Liver (tissue), 3 donors: ENCODE measurements around the gene RASEF.

Experiments used
- EGR1 ChIP-seq, 2 donors: IDR thresholded peaks; 2 replicates each; pipeline ENCODE4 v1.6.1; 2016 to 2018; ENCODE audit warnings: antibody characterized with exemption in 2 of 2, low read depth in 2 of 2
- FOXA1 ChIP-seq: IDR thresholded peaks from 2 replicates; pipeline ENCODE4 v1.6.1; 2016; ENCODE audit warnings: antibody characterized with exemption
- GABPA ChIP-seq, 2 donors: IDR thresholded peaks in 1 of 2; conservative IDR thresholded peaks in 1 of 2; 2 replicates each; pipeline ENCODE4 v1.6.1; 2016; ENCODE audit warnings: antibody characterized with exemption in 2 of 2, mild to moderate bottlenecking in 1 of 2, moderate library complexity in 1 of 2
- JUND ChIP-seq, 2 donors: IDR thresholded peaks; 2 replicates each; pipeline ENCODE4 v1.6.1; 2016; ENCODE audit warnings: antibody characterized with exemption in 2 of 2
- RAD21 ChIP-seq, 2 donors: IDR thresholded peaks; 2 replicates each; pipeline ENCODE4 v1.6.1; 2016; ENCODE audit warnings: antibody characterized with exemption in 2 of 2, mild to moderate bottlenecking in 2 of 2
- RXRA ChIP-seq, 2 donors: IDR thresholded peaks; 2 replicates each; pipeline ENCODE4 v1.6.1; 2017 to 2018; ENCODE audit warnings: antibody characterized with exemption in 2 of 2, mild to moderate bottlenecking in 1 of 2
- SP1 ChIP-seq: IDR thresholded peaks from 2 replicates; pipeline ENCODE4 v1.6.1; 2018; ENCODE audit warnings: antibody characterized with exemption, mild to moderate bottlenecking
- TAF1 ChIP-seq: conservative IDR thresholded peaks from 2 replicates; pipeline ENCODE4 v1.6.1; 2016; ENCODE audit warnings: antibody characterized with exemption, mild to moderate bottlenecking
- YY1 ChIP-seq: IDR thresholded peaks from 2 replicates; pipeline ENCODE4 v1.6.1; 2016; ENCODE audit warnings: antibody characterized with exemption, mild to moderate bottlenecking
- TF ChIP-seq, protein P1 (sequence below): fragments of 150-350 bp; IDR thresholded peaks from 2 replicates; pipeline ENCODE4 v1.5.1; 2017; ENCODE audit warnings: improper control_type of control experiment, low read depth, low read length; ENCODE audit not compliant: missing input control
- TF ChIP-seq, protein P2 (sequence below): IDR thresholded peaks from 2 replicates; pipeline ENCODE4 v1.6.1; 2016; ENCODE audit warnings: antibody characterized with exemption
- TF ChIP-seq, protein P3 (sequence below): IDR thresholded peaks from 2 replicates; pipeline ENCODE4 v1.6.1; 2016; ENCODE audit warnings: antibody characterized with exemption, mild to moderate bottlenecking
- TF ChIP-seq, protein P4 (sequence below): IDR thresholded peaks from 2 replicates; pipeline ENCODE4 v1.6.1; 2016; ENCODE audit warnings: antibody characterized with exemption
- TF ChIP-seq, protein P5 (sequence below): IDR thresholded peaks from 2 replicates; pipeline ENCODE4 v1.6.1; 2016; ENCODE audit warnings: antibody characterized with exemption
- donor health status: healthy.
- donor health status: healthy.

DNA sequence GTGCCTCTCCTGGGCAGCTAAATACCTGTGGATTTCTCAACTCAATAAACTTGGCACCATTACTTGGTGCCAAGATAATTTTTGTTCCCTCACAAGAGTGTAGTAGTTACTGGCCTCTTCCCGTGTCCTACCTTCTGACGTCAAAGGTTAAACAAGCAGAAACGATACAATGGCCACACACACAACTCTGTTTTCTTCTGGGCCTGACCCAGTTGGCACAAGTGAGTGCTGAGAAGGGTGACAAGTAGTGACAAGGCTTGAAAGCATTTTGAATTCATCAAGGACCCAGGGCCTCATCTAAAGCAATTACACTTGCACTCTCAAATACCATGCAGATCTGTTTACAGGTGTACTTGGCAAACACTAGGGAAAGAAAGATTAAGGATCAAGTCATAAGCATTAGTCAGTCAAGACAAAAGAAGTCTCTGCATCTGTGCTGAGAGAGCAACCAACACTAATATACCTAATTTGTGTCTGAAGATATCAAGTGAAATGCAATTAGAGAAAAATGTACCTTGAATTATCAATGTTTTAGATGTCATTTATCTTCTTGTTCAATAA, 30.8 kb downstream of the RASEF start:
- TF ChIP-seq, protein P1, sequence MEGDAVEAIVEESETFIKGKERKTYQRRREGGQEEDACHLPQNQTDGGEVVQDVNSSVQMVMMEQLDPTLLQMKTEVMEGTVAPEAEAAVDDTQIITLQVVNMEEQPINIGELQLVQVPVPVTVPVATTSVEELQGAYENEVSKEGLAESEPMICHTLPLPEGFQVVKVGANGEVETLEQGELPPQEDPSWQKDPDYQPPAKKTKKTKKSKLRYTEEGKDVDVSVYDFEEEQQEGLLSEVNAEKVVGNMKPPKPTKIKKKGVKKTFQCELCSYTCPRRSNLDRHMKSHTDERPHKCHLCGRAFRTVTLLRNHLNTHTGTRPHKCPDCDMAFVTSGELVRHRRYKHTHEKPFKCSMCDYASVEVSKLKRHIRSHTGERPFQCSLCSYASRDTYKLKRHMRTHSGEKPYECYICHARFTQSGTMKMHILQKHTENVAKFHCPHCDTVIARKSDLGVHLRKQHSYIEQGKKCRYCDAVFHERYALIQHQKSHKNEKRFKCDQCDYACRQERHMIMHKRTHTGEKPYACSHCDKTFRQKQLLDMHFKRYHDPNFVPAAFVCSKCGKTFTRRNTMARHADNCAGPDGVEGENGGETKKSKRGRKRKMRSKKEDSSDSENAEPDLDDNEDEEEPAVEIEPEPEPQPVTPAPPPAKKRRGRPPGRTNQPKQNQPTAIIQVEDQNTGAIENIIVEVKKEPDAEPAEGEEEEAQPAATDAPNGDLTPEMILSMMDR, result no peak
- TF ChIP-seq, protein P2, sequence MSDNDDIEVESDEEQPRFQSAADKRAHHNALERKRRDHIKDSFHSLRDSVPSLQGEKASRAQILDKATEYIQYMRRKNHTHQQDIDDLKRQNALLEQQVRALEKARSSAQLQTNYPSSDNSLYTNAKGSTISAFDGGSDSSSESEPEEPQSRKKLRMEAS, result no peak
- TF ChIP-seq, protein P3, sequence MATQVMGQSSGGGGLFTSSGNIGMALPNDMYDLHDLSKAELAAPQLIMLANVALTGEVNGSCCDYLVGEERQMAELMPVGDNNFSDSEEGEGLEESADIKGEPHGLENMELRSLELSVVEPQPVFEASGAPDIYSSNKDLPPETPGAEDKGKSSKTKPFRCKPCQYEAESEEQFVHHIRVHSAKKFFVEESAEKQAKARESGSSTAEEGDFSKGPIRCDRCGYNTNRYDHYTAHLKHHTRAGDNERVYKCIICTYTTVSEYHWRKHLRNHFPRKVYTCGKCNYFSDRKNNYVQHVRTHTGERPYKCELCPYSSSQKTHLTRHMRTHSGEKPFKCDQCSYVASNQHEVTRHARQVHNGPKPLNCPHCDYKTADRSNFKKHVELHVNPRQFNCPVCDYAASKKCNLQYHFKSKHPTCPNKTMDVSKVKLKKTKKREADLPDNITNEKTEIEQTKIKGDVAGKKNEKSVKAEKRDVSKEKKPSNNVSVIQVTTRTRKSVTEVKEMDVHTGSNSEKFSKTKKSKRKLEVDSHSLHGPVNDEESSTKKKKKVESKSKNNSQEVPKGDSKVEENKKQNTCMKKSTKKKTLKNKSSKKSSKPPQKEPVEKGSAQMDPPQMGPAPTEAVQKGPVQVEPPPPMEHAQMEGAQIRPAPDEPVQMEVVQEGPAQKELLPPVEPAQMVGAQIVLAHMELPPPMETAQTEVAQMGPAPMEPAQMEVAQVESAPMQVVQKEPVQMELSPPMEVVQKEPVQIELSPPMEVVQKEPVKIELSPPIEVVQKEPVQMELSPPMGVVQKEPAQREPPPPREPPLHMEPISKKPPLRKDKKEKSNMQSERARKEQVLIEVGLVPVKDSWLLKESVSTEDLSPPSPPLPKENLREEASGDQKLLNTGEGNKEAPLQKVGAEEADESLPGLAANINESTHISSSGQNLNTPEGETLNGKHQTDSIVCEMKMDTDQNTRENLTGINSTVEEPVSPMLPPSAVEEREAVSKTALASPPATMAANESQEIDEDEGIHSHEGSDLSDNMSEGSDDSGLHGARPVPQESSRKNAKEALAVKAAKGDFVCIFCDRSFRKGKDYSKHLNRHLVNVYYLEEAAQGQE, result no peak
- TF ChIP-seq TAF1 (no peak), RAD21 (IDR thresholded peaks at IDR 0.05) (no peak), JUND (IDR thresholded peaks at IDR 0.05) (no peak), RXRA (IDR thresholded peaks at IDR 0.05) (no peak), SP1 (no peak), EGR1 (IDR thresholded peaks at IDR 0.05; ENCODE audit: low read depth in 2 of 2) (no peak), YY1 (no peak), GABPA (IDR thresholded peaks at IDR 0.05 in 1 of 2, conservative IDR thresholded peaks at IDR 0.05 in 1 of 2) (no peak), FOXA1 (no peak)
- TF ChIP-seq, protein P4, sequence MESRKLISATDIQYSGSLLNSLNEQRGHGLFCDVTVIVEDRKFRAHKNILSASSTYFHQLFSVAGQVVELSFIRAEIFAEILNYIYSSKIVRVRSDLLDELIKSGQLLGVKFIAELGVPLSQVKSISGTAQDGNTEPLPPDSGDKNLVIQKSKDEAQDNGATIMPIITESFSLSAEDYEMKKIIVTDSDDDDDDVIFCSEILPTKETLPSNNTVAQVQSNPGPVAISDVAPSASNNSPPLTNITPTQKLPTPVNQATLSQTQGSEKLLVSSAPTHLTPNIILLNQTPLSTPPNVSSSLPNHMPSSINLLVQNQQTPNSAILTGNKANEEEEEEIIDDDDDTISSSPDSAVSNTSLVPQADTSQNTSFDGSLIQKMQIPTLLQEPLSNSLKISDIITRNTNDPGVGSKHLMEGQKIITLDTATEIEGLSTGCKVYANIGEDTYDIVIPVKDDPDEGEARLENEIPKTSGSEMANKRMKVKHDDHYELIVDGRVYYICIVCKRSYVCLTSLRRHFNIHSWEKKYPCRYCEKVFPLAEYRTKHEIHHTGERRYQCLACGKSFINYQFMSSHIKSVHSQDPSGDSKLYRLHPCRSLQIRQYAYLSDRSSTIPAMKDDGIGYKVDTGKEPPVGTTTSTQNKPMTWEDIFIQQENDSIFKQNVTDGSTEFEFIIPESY, result no peak
- TF ChIP-seq, protein P5, sequence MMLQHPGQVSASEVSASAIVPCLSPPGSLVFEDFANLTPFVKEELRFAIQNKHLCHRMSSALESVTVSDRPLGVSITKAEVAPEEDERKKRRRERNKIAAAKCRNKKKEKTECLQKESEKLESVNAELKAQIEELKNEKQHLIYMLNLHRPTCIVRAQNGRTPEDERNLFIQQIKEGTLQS, result no peak
